ENCODE results near the gene USP7.

- TF ChIP-seq TCF12 (IDR thresholded peaks at IDR 0.05), result no peak
- TF ChIP-seq CTCF (IDR thresholded peaks at IDR 0.05), result no peak
- no peak for TF ChIP-seq SIN3A (IDR thresholded peaks at IDR 0.05; ENCODE audit: borderline replicate concordance, low read depth, low read length)
- TF ChIP-seq CHD2 (IDR thresholded peaks at IDR 0.05; ENCODE audit: low read length, partially characterized antibody), result no peak
Measured at GRCh38 chr16:8943966-8944759, 19.5 kb downstream of the USP7 start.
